Measurements from ENCODE around the gene OR2AG1.

DNA sequence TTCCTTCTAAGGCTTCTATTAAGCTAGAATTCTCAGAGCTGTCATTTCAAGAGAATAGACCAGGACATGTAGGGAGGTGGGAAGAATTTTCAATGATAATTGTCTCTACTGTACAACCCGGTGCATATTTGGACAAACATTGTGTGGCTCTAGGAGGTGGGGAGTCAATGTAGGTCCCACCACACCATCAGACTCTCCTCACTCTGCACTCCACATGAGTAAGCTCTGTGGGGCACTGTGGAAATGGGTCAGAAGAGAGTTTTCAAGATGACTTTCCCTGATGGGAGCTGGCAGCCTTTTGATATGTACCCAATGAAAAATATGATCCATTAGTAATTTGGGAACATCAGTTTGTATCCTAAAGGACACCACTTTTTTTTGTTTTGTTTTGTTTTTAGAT lies 44.2 kb upstream of the OR2AG1 start:
- TF ChIP-seq EZH2 (IDR thresholded peaks at IDR 0.05; ENCODE audit: low read depth, unreplicated experiment), result no peak
- no peak for TF ChIP-seq POLR2AphosphoS5 (IDR thresholded peaks at IDR 0.05; ENCODE audit: low read depth)
- TF ChIP-seq, protein P1, sequence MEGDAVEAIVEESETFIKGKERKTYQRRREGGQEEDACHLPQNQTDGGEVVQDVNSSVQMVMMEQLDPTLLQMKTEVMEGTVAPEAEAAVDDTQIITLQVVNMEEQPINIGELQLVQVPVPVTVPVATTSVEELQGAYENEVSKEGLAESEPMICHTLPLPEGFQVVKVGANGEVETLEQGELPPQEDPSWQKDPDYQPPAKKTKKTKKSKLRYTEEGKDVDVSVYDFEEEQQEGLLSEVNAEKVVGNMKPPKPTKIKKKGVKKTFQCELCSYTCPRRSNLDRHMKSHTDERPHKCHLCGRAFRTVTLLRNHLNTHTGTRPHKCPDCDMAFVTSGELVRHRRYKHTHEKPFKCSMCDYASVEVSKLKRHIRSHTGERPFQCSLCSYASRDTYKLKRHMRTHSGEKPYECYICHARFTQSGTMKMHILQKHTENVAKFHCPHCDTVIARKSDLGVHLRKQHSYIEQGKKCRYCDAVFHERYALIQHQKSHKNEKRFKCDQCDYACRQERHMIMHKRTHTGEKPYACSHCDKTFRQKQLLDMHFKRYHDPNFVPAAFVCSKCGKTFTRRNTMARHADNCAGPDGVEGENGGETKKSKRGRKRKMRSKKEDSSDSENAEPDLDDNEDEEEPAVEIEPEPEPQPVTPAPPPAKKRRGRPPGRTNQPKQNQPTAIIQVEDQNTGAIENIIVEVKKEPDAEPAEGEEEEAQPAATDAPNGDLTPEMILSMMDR (conservative IDR thresholded peaks at IDR 0.05; ENCODE audit: low read depth in 2 of 2), result no peak
- no peak for TF ChIP-seq STAT1 (IDR thresholded peaks at IDR 0.05; ENCODE audit: unreplicated experiment)
- TF ChIP-seq REST (IDR thresholded peaks at IDR 0.05; ENCODE audit: unreplicated experiment), result no peak
- TF ChIP-seq EZH2phosphoT487 (IDR thresholded peaks at IDR 0.05; ENCODE audit: unreplicated experiment), result no peak

All from GM23338 (cell line).